ENCODE results near the gene UAP1.

The UAP1 gene

GRCh38 chr1:162639718-162640117 lies 78.2 kb downstream of the UAP1 start:
- CTCF ChIA-PET, result no interaction called here
- DNase-seq (ENCODE audit: extremely low spot score), result no peak
- TF ChIP-seq, protein P1, sequence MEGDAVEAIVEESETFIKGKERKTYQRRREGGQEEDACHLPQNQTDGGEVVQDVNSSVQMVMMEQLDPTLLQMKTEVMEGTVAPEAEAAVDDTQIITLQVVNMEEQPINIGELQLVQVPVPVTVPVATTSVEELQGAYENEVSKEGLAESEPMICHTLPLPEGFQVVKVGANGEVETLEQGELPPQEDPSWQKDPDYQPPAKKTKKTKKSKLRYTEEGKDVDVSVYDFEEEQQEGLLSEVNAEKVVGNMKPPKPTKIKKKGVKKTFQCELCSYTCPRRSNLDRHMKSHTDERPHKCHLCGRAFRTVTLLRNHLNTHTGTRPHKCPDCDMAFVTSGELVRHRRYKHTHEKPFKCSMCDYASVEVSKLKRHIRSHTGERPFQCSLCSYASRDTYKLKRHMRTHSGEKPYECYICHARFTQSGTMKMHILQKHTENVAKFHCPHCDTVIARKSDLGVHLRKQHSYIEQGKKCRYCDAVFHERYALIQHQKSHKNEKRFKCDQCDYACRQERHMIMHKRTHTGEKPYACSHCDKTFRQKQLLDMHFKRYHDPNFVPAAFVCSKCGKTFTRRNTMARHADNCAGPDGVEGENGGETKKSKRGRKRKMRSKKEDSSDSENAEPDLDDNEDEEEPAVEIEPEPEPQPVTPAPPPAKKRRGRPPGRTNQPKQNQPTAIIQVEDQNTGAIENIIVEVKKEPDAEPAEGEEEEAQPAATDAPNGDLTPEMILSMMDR (IDR thresholded peaks at IDR 0.05; ENCODE audit: control extremely low read depth, extremely low read depth, low read depth, missing control alignments), result no peak
- POLR2A ChIA-PET, result interaction anchor here (0.7 kb wide), 1 partner anchor 759 kb away, joined by 5 read pairs; no protein-coding TSS in a partner anchor

DNA sequence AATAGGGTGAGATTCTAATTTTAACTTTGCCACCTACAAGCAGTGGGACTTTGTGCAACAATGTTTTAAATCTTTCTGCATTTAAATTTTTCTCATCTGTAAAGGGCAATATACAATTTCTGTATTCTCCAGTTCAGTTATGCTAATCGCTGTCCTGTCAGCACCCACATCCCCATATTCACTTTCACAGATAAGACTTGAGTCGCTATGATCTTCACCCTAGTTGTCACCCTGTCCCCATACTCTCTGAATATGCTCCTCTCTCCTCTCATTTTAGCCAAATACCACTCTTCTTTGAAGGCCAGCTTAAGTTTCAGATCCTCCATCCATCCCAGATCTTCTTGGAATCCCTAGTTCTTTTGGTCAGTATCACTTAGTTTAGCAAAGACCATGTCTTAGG lies 79.6 kb downstream of the UAP1 start:
- ChIA-PET CTCF (interaction anchor here (0.6 to 2.0 kb wide), 6 partner anchors 8 to 28 kb away, joined by 3 to 8 read pairs (median 4); no protein-coding TSS in a partner anchor), POLR2A (no interaction called here)
- DNase-seq (ENCODE audit: extremely low spot score), result no peak
- TF ChIP-seq, protein P1 (IDR thresholded peaks at IDR 0.05; ENCODE audit: control extremely low read depth, extremely low read depth, low read depth, missing control alignments), result no peak

DNA sequence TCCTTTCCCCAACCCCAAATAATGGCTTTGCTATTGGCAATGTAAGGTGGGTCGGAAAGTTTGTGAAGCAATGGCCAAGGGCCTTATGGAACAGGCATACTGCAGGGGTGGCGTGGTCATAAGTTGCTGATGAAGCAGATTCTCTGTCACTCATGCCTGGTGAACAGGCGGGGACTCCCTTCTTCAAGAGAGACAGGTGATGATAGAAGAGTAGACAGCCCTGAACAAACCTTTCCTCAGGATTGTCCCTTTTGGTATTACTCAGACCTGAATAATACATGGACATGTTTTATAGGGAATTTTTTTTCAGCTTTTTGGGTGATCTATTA lies 83.4 kb downstream of the UAP1 start:
- ChIA-PET POLR2A (no interaction called here), CTCF (interaction anchor here (1.0 to 2.7 kb wide), 6 partner anchors 11 to 1573 kb away, joined by 3 to 12 read pairs (median 4); partner anchors contain the start of gene DDR2)
- TF ChIP-seq, protein P1 (IDR thresholded peaks at IDR 0.05; ENCODE audit: control extremely low read depth, extremely low read depth, low read depth, missing control alignments), result no peak

DNA sequence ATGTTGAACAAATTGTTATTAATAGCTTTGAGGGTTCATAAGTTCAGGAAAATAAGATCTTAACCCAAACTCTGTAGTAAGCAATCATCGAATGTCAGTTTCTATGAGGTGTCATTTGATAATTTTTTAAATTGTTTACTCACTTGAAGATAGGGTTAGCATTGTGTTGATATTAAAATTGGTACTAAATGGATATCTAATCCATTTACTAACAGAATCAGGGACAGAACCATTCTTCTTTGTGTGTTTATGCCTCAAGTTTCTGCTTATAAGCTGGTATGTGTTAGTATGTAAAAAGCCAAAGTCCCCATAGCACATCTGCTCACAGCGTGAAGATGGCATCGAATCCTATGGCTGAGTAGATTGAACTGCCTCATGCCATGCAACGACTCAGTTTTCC lies 84.1 kb downstream of the UAP1 start:
- TF ChIP-seq, protein P1 (IDR thresholded peaks at IDR 0.05; ENCODE audit: control extremely low read depth, extremely low read depth, low read depth, missing control alignments), result no peak
- DNase-seq (ENCODE audit: extremely low spot score), result no peak
- ChIA-PET POLR2A (no interaction called here), CTCF (interaction anchor here (1.0 to 1.6 kb wide), 2 partner anchors 14 to 1574 kb away, joined by 3 to 4 read pairs; partner anchors contain the start of gene DDR2)

More for the DNA sequence above, 83.4 kb downstream of the UAP1 start:
- no peak for DNase-seq (ENCODE audit: extremely low spot score)

- ChIA-PET CTCF (interaction anchor here (0.6 to 2.5 kb wide), 5 partner anchors 9 to 23 kb away, joined by 3 to 7 read pairs (median 4); no protein-coding TSS in a partner anchor), POLR2A (no interaction called here)
- no peak for DNase-seq (ENCODE audit: extremely low spot score)
- TF ChIP-seq, protein P1 (IDR thresholded peaks at IDR 0.05; ENCODE audit: control extremely low read depth, extremely low read depth, low read depth, missing control alignments), result no peak
Measured at GRCh38 chr1:162649583-162649982, 88.1 kb downstream of the UAP1 start.

Data from GM10248 (cell line).